ENCODE results near the gene GAK. TPM values are rescaled to one million over a fixed set of nuclear protein-coding genes. Genes with fewer than 3 reads are reported as not detected.

The GAK gene
- total and polyA plus RNA-seq, 2 of the 13 experiments (the other 11 are each of a cell fraction or from before 2014, with no cell fraction given), result 17.5 to 44.3 TPM

DNA sequence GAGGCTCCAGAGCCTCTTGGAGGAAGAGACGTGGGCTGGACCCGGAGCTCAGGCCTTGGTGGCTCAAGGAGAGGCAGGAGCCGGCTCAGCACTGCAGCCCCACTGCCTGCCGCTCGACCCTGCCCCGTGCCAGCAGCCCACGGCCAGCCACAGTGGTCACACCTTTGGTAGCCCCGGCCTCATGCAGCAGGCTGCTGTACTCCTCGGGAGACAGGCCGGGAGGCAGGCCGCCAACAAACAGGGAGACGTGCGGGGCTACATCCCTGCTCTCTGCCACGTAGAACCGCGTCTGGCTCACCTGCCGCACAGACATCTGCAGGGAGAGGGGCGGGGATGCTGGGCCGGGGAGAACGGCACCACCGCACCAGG is 33.6 kb upstream of the GAK start:
- in situ Hi-C loops (cut with HindIII; ENCODE audit: extremely low pct_ligation_motif_present, low pct_unique_long_range_greater_than_20kb), result no loop called here
- ATAC-seq (no peak), FAIRE-seq (no peak), DNase-seq (ENCODE audit: low spot score) (no peak)
- H3K27me3 ChIP-seq (ENCODE audit: control insufficient read depth in 1 of 2, insufficient read depth in 2 of 2, low read length in 2 of 2), result no peaks in the 10 kb centered on the region
- ChIA-PET POLR2A (no interaction called here), CTCF (ENCODE audit: low intra/inter-chr PET ratio, low total read pairs) (no interaction called here)
- H2AFZ ChIP-seq (ENCODE audit: low read length), result no peak overlapping the region
- H3K27ac ChIP-seq (ENCODE audit: extremely low read length, insufficient read depth, low read length), result no peak overlapping the region
- no peak overlapping the region for H3K4me3 ChIP-seq (replicated peaks in 1 of 3; ENCODE audit: insufficient read depth in 1 of 3, low read depth in 2 of 3, low read length in 3 of 3)
- H3K4me1 ChIP-seq (ENCODE audit: insufficient read depth, low read length), result no peaks in the 10 kb centered on the region
- no peak overlapping the region for H3K4me2 ChIP-seq (ENCODE audit: low read depth, low read length)
- BruUV-seq (replicated peaks), result no TSS peak
- 0 out of 5 replicates have a peak, but pooled peaks cover 0 to 1% of the 10 kb centered on the region in 2 experiments for H3K36me3 ChIP-seq (replicated peaks in 1 of 2; ENCODE audit: control insufficient read depth in 1 of 2, insufficient read depth in 2 of 2, low read length in 2 of 2)
- H4K20me1 ChIP-seq (ENCODE audit: insufficient read depth, low read length), result no peaks in the 10 kb centered on the region
- no peak overlapping the region for H3K9ac ChIP-seq (ENCODE audit: insufficient read depth, low read depth, low read length)
- intact Hi-C loops (cut with micrococcal nuclease; ENCODE audit: unreplicated experiment), result no loop called here
- no peaks in the 10 kb centered on the region for H3K9me3 ChIP-seq (ENCODE audit: low read length)
- H3K79me2 ChIP-seq (ENCODE audit: insufficient read depth, low read length), result no peaks in the 10 kb centered on the region
- WGBS (ENCODE audit: low lambda C conversion rate), result 90% methylated on average over 16 of the region's 21 CpGs
- no peak for TF ChIP-seq ARID3A (IDR thresholded peaks at IDR 0.05; ENCODE audit: low read depth, low read length)
- no peak for TF ChIP-seq SMARCE1 (IDR thresholded peaks at IDR 0.05; ENCODE audit: borderline replicate concordance)
- no peak for TF ChIP-seq SRF (IDR thresholded peaks at IDR 0.05; ENCODE audit: low read depth, low read length)
- no peak for TF ChIP-seq SKI (IDR thresholded peaks at IDR 0.05; ENCODE audit: partially characterized antibody)
- TF ChIP-seq RXRB (CRISPR knock-in tag; IDR thresholded peaks at IDR 0.05; ENCODE audit: borderline replicate concordance), result no peak
- TF ChIP-seq ZNF180 (CRISPR knock-in tag; IDR thresholded peaks at IDR 0.05; ENCODE audit: borderline replicate concordance, low read depth), result no peak
- TF ChIP-seq, protein P1, sequence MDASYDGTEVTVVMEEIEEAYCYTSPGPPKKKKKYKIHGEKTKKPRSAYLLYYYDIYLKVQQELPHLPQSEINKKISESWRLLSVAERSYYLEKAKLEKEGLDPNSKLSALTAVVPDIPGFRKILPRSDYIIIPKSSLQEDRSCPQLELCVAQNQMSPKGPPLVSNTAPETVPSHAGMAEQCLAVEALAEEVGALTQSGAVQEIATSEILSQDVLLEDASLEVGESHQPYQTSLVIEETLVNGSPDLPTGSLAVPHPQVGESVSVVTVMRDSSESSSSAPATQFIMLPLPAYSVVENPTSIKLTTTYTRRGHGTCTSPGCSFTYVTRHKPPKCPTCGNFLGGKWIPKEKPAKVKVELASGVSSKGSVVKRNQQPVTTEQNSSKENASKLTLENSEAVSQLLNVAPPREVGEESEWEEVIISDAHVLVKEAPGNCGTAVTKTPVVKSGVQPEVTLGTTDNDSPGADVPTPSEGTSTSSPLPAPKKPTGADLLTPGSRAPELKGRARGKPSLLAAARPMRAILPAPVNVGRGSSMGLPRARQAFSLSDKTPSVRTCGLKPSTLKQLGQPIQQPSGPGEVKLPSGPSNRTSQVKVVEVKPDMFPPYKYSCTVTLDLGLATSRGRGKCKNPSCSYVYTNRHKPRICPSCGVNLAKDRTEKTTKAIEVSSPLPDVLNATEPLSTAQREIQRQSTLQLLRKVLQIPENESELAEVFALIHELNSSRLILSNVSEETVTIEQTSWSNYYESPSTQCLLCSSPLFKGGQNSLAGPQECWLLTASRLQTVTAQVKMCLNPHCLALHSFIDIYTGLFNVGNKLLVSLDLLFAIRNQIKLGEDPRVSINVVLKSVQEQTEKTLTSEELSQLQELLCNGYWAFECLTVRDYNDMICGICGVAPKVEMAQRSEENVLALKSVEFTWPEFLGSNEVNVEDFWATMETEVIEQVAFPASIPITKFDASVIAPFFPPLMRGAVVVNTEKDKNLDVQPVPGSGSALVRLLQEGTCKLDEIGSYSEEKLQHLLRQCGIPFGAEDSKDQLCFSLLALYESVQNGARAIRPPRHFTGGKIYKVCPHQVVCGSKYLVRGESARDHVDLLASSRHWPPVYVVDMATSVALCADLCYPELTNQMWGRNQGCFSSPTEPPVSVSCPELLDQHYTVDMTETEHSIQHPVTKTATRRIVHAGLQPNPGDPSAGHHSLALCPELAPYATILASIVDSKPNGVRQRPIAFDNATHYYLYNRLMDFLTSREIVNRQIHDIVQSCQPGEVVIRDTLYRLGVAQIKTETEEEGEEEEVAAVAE (CRISPR knock-in tag; IDR thresholded peaks at IDR 0.05; ENCODE audit: borderline replicate concordance), result no peak
- no peak for TF ChIP-seq YY1 (IDR thresholded peaks at IDR 0.05; ENCODE audit: insufficient read depth, insufficient replicate concordance, low read depth, low read length)
- TF ChIP-seq PITX1 (CRISPR knock-in tag; IDR thresholded peaks at IDR 0.05), result no peak
- TF ChIP-seq PAF1 (CRISPR knock-in tag; IDR thresholded peaks at IDR 0.05), result no peak
- TF ChIP-seq PAX8 (CRISPR knock-in tag; IDR thresholded peaks at IDR 0.05; ENCODE audit: borderline replicate concordance), result no peak
- no peak for TF ChIP-seq ZNF598 (CRISPR knock-in tag; IDR thresholded peaks at IDR 0.05; ENCODE audit: borderline replicate concordance)
- TF ChIP-seq ZNF17 (CRISPR knock-in tag; IDR thresholded peaks at IDR 0.05), result no peak
- no peak for TF ChIP-seq ZUFSP (CRISPR knock-in tag; IDR thresholded peaks at IDR 0.05; ENCODE audit: borderline replicate concordance)
- TF ChIP-seq ZBTB37 (CRISPR knock-in tag; IDR thresholded peaks at IDR 0.05), result no peak
- no peak for TF ChIP-seq ZC3H4 (CRISPR knock-in tag; IDR thresholded peaks at IDR 0.05; ENCODE audit: borderline replicate concordance)
